Calu3 (cell line): ENCODE data around the gene AASDHPPT. TPM values are rescaled to one million over a fixed set of nuclear protein-coding genes. Genes with fewer than 3 reads are reported as not detected.

Experiments
- BruUV-seq: library from RNA; stranded (reverse); fragments of 400-500 nt; replicated peaks from 2 replicates; lab custom pipeline; 2021; lab: Mats Ljungman, UMichigan
- CTCF ChIA-PET: fragments of 300-600 bp; sonication (Branson Sonifier 250); formaldehyde crosslinking; loops from one replicate; lab custom pipeline; 2022; ENCODE audit warnings: antibody characterized with exemption; lab: Charles Lee
- DNase-seq: peaks from one replicate; pipeline ENCODE4 v3.0.0; 2022
- H3K27ac Mint-ChIP-seq: one replicate; pipeline ENCODE4 v1.8.0; 2022; ENCODE audit warnings: mixed read lengths; ENCODE audit not compliant: unreplicated experiment
- H3K27me3 Mint-ChIP-seq: one replicate; pipeline ENCODE4 v1.8.0; 2022; ENCODE audit warnings: mixed read lengths; ENCODE audit not compliant: unreplicated experiment
- H3K36me3 Mint-ChIP-seq: one replicate; pipeline ENCODE4 v1.8.0; 2022; ENCODE audit warnings: mild to moderate bottlenecking, moderate library complexity, mixed read lengths; ENCODE audit not compliant: insufficient read depth, unreplicated experiment
- H3K4me1 Mint-ChIP-seq: one replicate; pipeline ENCODE4 v1.8.0; 2022; ENCODE audit warnings: mild to moderate bottlenecking, low read depth, mixed read lengths; ENCODE audit not compliant: unreplicated experiment
- H3K4me3 Mint-ChIP-seq: one replicate; pipeline ENCODE4 v1.8.0; 2022; ENCODE audit warnings: mild to moderate bottlenecking, low read depth, moderate library complexity, mixed read lengths; ENCODE audit not compliant: unreplicated experiment
- H3K9me3 Mint-ChIP-seq: one replicate; pipeline ENCODE4 v1.8.0; 2022; ENCODE audit warnings: low read depth, mixed read lengths; ENCODE audit not compliant: unreplicated experiment
- CTCF ChIP-seq: fragments of 200-600 bp; IDR thresholded peaks from one replicate; pipeline ENCODE4 v1.8.0; 2022; ENCODE audit warnings: antibody characterized with exemption; ENCODE audit not compliant: unreplicated experiment
- intact Hi-C: fragments of 100-400 bp; cut with micrococcal nuclease; formaldehyde crosslinking; loops from one replicate; pipeline ENCODE4 v1.10.0; 2022; ENCODE audit not compliant: unreplicated experiment
- total RNA-seq: library from RNA; stranded (reverse); gene quantifications from 2 replicates; pipeline ENCODE4 v1.2.3, GENCODE V29; 2022

Gene AASDHPPT
- total RNA-seq, 1 experiment from 2014 or later = 24.9 TPM

- no peak for TF ChIP-seq CTCF
- Mint-ChIP-seq H3K9me3 (peaks cover 7% of the 10 kb centered on the region), H3K27ac (no peak overlapping the region), H3K4me1 (peaks cover 6% of the 10 kb centered on the region), H3K4me3 (no peak overlapping the region), H3K27me3 (peaks cover 25% of the 10 kb centered on the region), H3K36me3 (no peaks in the 10 kb centered on the region)
- intact Hi-C loops = no loop called here
- CTCF ChIA-PET = no interaction called here
- no peak for DNase-seq
- BruUV-seq = no TSS peak
Measured at GRCh38 chr11:106131998-106132397, 54.5 kb downstream of the AASDHPPT start.

GRCh38 chr11:106132582-106133354, 55.3 kb downstream of the AASDHPPT start:
- H3K27ac Mint-ChIP-seq = no peak overlapping the region
- TF ChIP-seq CTCF = no peak

GRCh38 chr11:106133529-106133928, 56.1 kb downstream of the AASDHPPT start:
- DNase-seq = no peak
- Mint-ChIP-seq H3K36me3 (no peaks in the 10 kb centered on the region), H3K27me3 (peaks cover 12% of the 10 kb centered on the region), H3K4me3 (no peak overlapping the region), H3K9me3 (peaks cover 7% of the 10 kb centered on the region), H3K4me1 (no peaks in the 10 kb centered on the region), H3K27ac (no peak overlapping the region)
- BruUV-seq = no TSS peak
- no peak for TF ChIP-seq CTCF
- CTCF ChIA-PET = no interaction called here
- intact Hi-C loops = no loop called here

More at GRCh38 chr11:106132582-106133354, 55.3 kb downstream of the AASDHPPT start:
- no TSS peak for BruUV-seq
- intact Hi-C loops = no loop called here
- Mint-ChIP-seq H3K9me3 (peaks cover 7% of the 10 kb centered on the region), H3K27me3 (peaks cover 20% of the 10 kb centered on the region), H3K4me1 (peaks cover under 1% of the 10 kb centered on the region), H3K4me3 (no peak overlapping the region), H3K36me3 (no peaks in the 10 kb centered on the region)
- CTCF ChIA-PET = no interaction called here
- DNase-seq = no peak

GRCh38 chr11:106137061-106137460, 59.6 kb downstream of the AASDHPPT start:
- CTCF ChIA-PET = no interaction called here
- Mint-ChIP-seq H3K27me3 (no peaks in the 10 kb centered on the region), H3K36me3 (no peaks in the 10 kb centered on the region), H3K4me1 (no peaks in the 10 kb centered on the region), H3K9me3 (peaks cover 2% of the 10 kb centered on the region), H3K4me3 (no peak overlapping the region), H3K27ac (no peak overlapping the region)
- intact Hi-C loops = no loop called here
- TF ChIP-seq CTCF = no peak
- no TSS peak for BruUV-seq
- no peak for DNase-seq
